Thoracic aorta (tissue), 2 donors: ENCODE data around the gene ZDHHC8. TPM values are rescaled to one million over a fixed set of nuclear protein-coding genes. Genes with fewer than 3 reads are reported as not detected.

ENCODE experiments used
- ATAC-seq: fragments of 150-250 bp; one replicate; pipeline ENCODE4 v1.8.0; 2017; ENCODE audit warnings: low read depth; ENCODE audit not compliant: insufficient number of reproducible peaks, low FRiP score
- DNase-seq: peaks from one replicate; pipeline ENCODE4 v3.0.0-alpha.2; 2020; ENCODE audit warnings: low spot score
- H3K27ac ChIP-seq, 2 donors: fragments of 200-600 bp; sonication (generic); 1 replicate in 1 of 2; 2 replicates in 1 of 2; pipeline ENCODE4 v1.5.1; 2016; ENCODE audit warnings: mild to moderate bottlenecking in 2 of 2, moderate library complexity in 2 of 2
- H3K27me3 ChIP-seq: fragments of 200-600 bp; sonication (generic); replicated peaks from 2 replicates; pipeline ENCODE4 v1.6.0; 2016; ENCODE audit warnings: mild to moderate bottlenecking; ENCODE audit not compliant: insufficient read depth
- H3K36me3 ChIP-seq: fragments of 200-600 bp; sonication (generic); one replicate; pipeline ENCODE4 v1.5.1; 2016
- H3K4me1 ChIP-seq, 2 donors: fragments of 200-600 bp; sonication (generic); 1 replicate in 1 of 2; 2 replicates in 1 of 2; pipeline versions ENCODE4 v1.5.1 to v1.6.0; 2016; ENCODE audit warnings: low read depth in 2 of 2, mild to moderate bottlenecking in 1 of 2; ENCODE audit not compliant: control insufficient read depth in 1 of 2
- H3K4me3 ChIP-seq: fragments of 200-600 bp; sonication (generic); 2 replicates; pipeline ENCODE4 v1.5.1; 2016; ENCODE audit warnings: mild to moderate bottlenecking
- H3K9me3 ChIP-seq: fragments of 200-600 bp; sonication (generic); 2 replicates; pipeline ENCODE4 v1.5.1; 2016
- CTCF ChIP-seq: fragments of 200-600 bp; sonication (generic); IDR thresholded peaks from one replicate; pipeline ENCODE4 v1.5.1; 2019; ENCODE audit warnings: antibody characterized with exemption
- total RNA-seq, 2 donors: library from RNA; depleted of rRNA; stranded (reverse); fragments of >200 nt; gene quantifications; one replicate each; pipeline versions ENCODE4 v1.1.0 to v1.2.3, GENCODE V29; 2016

The ZDHHC8 gene
- total RNA-seq, 2 donors from 2014 or later = 14.8 to 49.8 TPM

- no peak for ATAC-seq
- DNase-seq = no peak
- no peak for TF ChIP-seq CTCF
- Histone ChIP-seq H3K4me1 (peaks cover 0 to 10% of the 10 kb centered on the region in 2 donors), H3K27ac (no peak overlapping the region), H3K9me3 (no peaks in the 10 kb centered on the region), H3K27me3 (no peaks in the 10 kb centered on the region), H3K4me3 (no peak overlapping the region), H3K36me3 (peaks cover 22% of the 10 kb centered on the region)
Measured at GRCh38 chr22:20126284-20127029, 5.1 kb upstream of the ZDHHC8 start.

- Histone ChIP-seq H3K4me3 (no peak overlapping the region), H3K27me3 (no peaks in the 10 kb centered on the region), H3K27ac (no peak overlapping the region), H3K4me1 (peaks cover under 1 to 11% of the 10 kb centered on the region in 2 donors), H3K36me3 (peaks cover 22% of the 10 kb centered on the region), H3K9me3 (no peaks in the 10 kb centered on the region)
- no peak for ATAC-seq
- DNase-seq = no peak
- no peak for TF ChIP-seq CTCF
Measured at GRCh38 chr22:20127318-20127868, 4.2 kb upstream of the ZDHHC8 start.

- no peak for TF ChIP-seq CTCF
- DNase-seq (no peak), ATAC-seq (no peak)
- Histone ChIP-seq H3K27ac (no peak overlapping the region), H3K4me3 (no peak overlapping the region), H3K27me3 (no peaks in the 10 kb centered on the region), H3K36me3 (peaks cover 22% of the 10 kb centered on the region), H3K4me1 (peaks cover 7 to 18% of the 10 kb centered on the region in 2 donors), H3K9me3 (no peaks in the 10 kb centered on the region)
Measured at GRCh38 chr22:20127869-20128618, 3.6 kb upstream of the ZDHHC8 start.

- TF ChIP-seq CTCF = no peak
- no peak overlapping the region for H3K4me3 ChIP-seq
- DNase-seq (no peak), ATAC-seq (no peak)
- H3K27ac ChIP-seq = no peak overlapping the region
- peaks cover 20% of the 10 kb centered on the region for H3K36me3 ChIP-seq
- peaks cover 11 to 23% of the 10 kb centered on the region in 2 donors for H3K4me1 ChIP-seq
- H3K27me3 ChIP-seq = no peaks in the 10 kb centered on the region
- H3K9me3 ChIP-seq = no peaks in the 10 kb centered on the region
Measured at GRCh38 chr22:20128619-20128901, 3.0 kb upstream of the ZDHHC8 start.
